Liver (tissue), 9 donors: ENCODE data around the gene C15orf62. TPM values are rescaled to one million over a fixed set of nuclear protein-coding genes. Genes with fewer than 3 reads are reported as not detected.

Experiments used
- DNase-seq: peaks from one replicate; pipeline ENCODE4 v3.0.0-alpha.2; 2017; ENCODE audit warnings: low spot score
- H3K27ac ChIP-seq, 2 donors: one replicate each; pipeline ENCODE4 v1.7.0; 2013; ENCODE audit warnings: inconsistent platforms in 2 of 2, low read length in 2 of 2, control low read depth in 1 of 2, low read depth in 1 of 2, mild to moderate bottlenecking in 1 of 2
- H3K27me3 ChIP-seq, 4 donors: one replicate each; pipeline versions ENCODE4 v1.6.1 to v1.7.0; 2013; ENCODE audit warnings: low read length in 3 of 4, inconsistent platforms in 1 of 4, mild to moderate bottlenecking in 1 of 4, moderate library complexity in 1 of 4; ENCODE audit not compliant: control insufficient read depth in 4 of 4, insufficient read depth in 4 of 4
- H3K36me3 ChIP-seq, 4 donors: one replicate each; pipeline versions ENCODE4 v1.6.1 to v1.7.0; 2013; ENCODE audit warnings: low read length in 3 of 4, mild to moderate bottlenecking in 3 of 4, low read depth in 1 of 4, moderate library complexity in 1 of 4; ENCODE audit not compliant: control insufficient read depth in 4 of 4, insufficient read depth in 3 of 4
- H3K4me1 ChIP-seq, 4 donors: one replicate each; pipeline versions ENCODE4 v1.6.1 to v1.7.0; 2013; ENCODE audit warnings: low read length in 3 of 4, mild to moderate bottlenecking in 3 of 4, moderate library complexity in 1 of 4; ENCODE audit not compliant: control insufficient read depth in 4 of 4, insufficient read depth in 4 of 4
- H3K4me3 ChIP-seq, 3 donors: one replicate each; pipeline versions ENCODE4 v1.6.1 to v1.7.0; 2013; ENCODE audit warnings: low read length in 3 of 3, control low read depth in 1 of 3, low read depth in 1 of 3, mild to moderate bottlenecking in 1 of 3
- H3K9ac ChIP-seq, 2 donors: one replicate each; pipeline ENCODE4 v1.7.0; 2013; ENCODE audit warnings: low read length in 2 of 2, mild to moderate bottlenecking in 2 of 2, moderate library complexity in 2 of 2, control low read depth in 1 of 2, low read depth in 1 of 2
- H3K9me3 ChIP-seq, 4 donors: one replicate each; pipeline versions ENCODE4 v1.6.1 to v1.7.0; 2013; ENCODE audit warnings: low read length in 3 of 4; ENCODE audit not compliant: control insufficient read depth in 4 of 4
- EGR1 ChIP-seq, 2 donors: IDR thresholded peaks; 2 replicates each; pipeline ENCODE4 v1.6.1; 2016 to 2018; ENCODE audit warnings: antibody characterized with exemption in 2 of 2, low read depth in 2 of 2
- FOXA1 ChIP-seq: IDR thresholded peaks from 2 replicates; pipeline ENCODE4 v1.6.1; 2016; ENCODE audit warnings: antibody characterized with exemption
- FOXA2 ChIP-seq: IDR thresholded peaks from 2 replicates; pipeline ENCODE4 v1.6.1; 2016; ENCODE audit warnings: antibody characterized with exemption
- GABPA ChIP-seq, 2 donors: IDR thresholded peaks in 1 of 2; conservative IDR thresholded peaks in 1 of 2; 2 replicates each; pipeline ENCODE4 v1.6.1; 2016; ENCODE audit warnings: antibody characterized with exemption in 2 of 2, mild to moderate bottlenecking in 1 of 2, moderate library complexity in 1 of 2
- HNF4A ChIP-seq, 2 donors: conservative IDR thresholded peaks; 2 replicates each; pipeline ENCODE4 v1.6.1; 2016; ENCODE audit warnings: antibody characterized with exemption in 2 of 2, mild to moderate bottlenecking in 2 of 2
- HNF4G ChIP-seq: IDR thresholded peaks from 2 replicates; pipeline ENCODE4 v1.6.1; 2016; ENCODE audit warnings: antibody characterized with exemption
- JUND ChIP-seq, 2 donors: IDR thresholded peaks; 2 replicates each; pipeline ENCODE4 v1.6.1; 2016; ENCODE audit warnings: antibody characterized with exemption in 2 of 2
- NR2F2 ChIP-seq: IDR thresholded peaks from 2 replicates; pipeline ENCODE4 v1.6.1; 2016; ENCODE audit warnings: antibody characterized with exemption
- RAD21 ChIP-seq, 2 donors: IDR thresholded peaks; 2 replicates each; pipeline ENCODE4 v1.6.1; 2016; ENCODE audit warnings: antibody characterized with exemption in 2 of 2, mild to moderate bottlenecking in 2 of 2
- RXRA ChIP-seq, 2 donors: IDR thresholded peaks; 2 replicates each; pipeline ENCODE4 v1.6.1; 2017 to 2018; ENCODE audit warnings: antibody characterized with exemption in 2 of 2, mild to moderate bottlenecking in 1 of 2
- SP1 ChIP-seq: IDR thresholded peaks from 2 replicates; pipeline ENCODE4 v1.6.1; 2018; ENCODE audit warnings: antibody characterized with exemption, mild to moderate bottlenecking
- TAF1 ChIP-seq: conservative IDR thresholded peaks from 2 replicates; pipeline ENCODE4 v1.6.1; 2016; ENCODE audit warnings: antibody characterized with exemption, mild to moderate bottlenecking
- YY1 ChIP-seq: IDR thresholded peaks from 2 replicates; pipeline ENCODE4 v1.6.1; 2016; ENCODE audit warnings: antibody characterized with exemption, mild to moderate bottlenecking
- WGBS: extraction: QIAGEN DNeasy Blood & Tissue Kit; methylation state at CpG from one replicate; pipeline ENCODE4 v1.1.7; 2013; 5-methylcytosine and 5-hydroxymethylcytosine counted together
- polyA plus RNA-seq, 2 donors: library from polyadenylated mRNA; stranded (reverse) in 1 of 2; unstranded in 1 of 2; fragments of 200-250 nt in 1 of 2; fragments of >200 nt in 1 of 2; fragmentation: Nextera tagmentation in 1 of 2; extraction: Ambion mirVana in 1 of 2; gene quantifications; one replicate each; pipeline versions ENCODE4 v1.2.1 to v1.2.3, GENCODE V29; 2013 to 2015
- total RNA-seq, 2 donors: library from RNA; depleted of rRNA; stranded (reverse); fragments of >200 nt; gene quantifications; one replicate each; pipeline ENCODE4 v1.2.3, GENCODE V29; 2014
- TF ChIP-seq, protein P1 (sequence below): IDR thresholded peaks from 2 replicates; pipeline ENCODE4 v1.6.1; 2016; ENCODE audit warnings: antibody characterized with exemption
- TF ChIP-seq, protein P2 (sequence below): IDR thresholded peaks from 2 replicates; pipeline ENCODE4 v1.6.1; 2016; ENCODE audit warnings: antibody characterized with exemption
- TF ChIP-seq, protein P3 (sequence below): IDR thresholded peaks from 2 replicates; pipeline ENCODE4 v1.6.1; 2016; ENCODE audit warnings: antibody characterized with exemption
- TF ChIP-seq, protein P4 (sequence below): fragments of 150-350 bp; IDR thresholded peaks from 2 replicates; pipeline ENCODE4 v1.5.1; 2017; ENCODE audit warnings: improper control_type of control experiment, low read depth, low read length; ENCODE audit not compliant: missing input control
- donor health status: healthy.
- donor health status: healthy.
- donor health status: healthy.
- donor health status: healthy.
- donor health status: healthy.

Gene C15orf62
- total and polyA plus RNA-seq, 4 donors, result 0.19 to 0.92 (median 0.59) TPM

DNA sequence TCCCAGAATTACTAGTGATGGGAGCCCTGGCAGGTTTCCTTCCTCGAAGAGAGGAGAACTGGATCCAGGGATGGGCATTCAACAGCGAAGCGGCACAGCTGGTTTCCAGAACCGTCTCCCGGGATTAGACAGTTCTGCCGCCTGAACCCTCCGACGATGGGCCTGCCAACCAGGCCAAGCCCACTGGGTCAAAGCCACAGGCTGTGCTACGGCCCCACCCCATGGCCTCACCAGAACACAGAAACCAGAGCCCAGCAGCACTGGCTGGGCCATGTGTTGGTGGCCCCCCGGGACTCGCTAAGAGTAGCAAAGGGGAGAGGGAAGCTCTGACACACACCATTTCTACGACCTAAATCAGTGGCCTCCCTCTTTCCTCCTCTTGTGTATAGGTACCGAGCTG lies 2.2 kb downstream of the C15orf62 start:
- no peak for TF ChIP-seq FOXA1
- no peak for DNase-seq
- Histone ChIP-seq H3K4me3 (no peak overlapping the region), H3K4me1 (peaks cover 4 to 61% (median 38%) of the 10 kb centered on the region in 4 donors), H3K27ac (peak overlapping the region; percentile 33 to 37), H3K9me3 (no peaks in the 10 kb centered on the region), H3K27me3 (no peaks in the 10 kb centered on the region), H3K9ac (no peak overlapping the region), H3K36me3 (peaks cover 0 to 33% (median 14%) of the 10 kb centered on the region in 4 donors)
- 95% methylated on average over 13 of the region's 13 CpGs for WGBS

DNA sequence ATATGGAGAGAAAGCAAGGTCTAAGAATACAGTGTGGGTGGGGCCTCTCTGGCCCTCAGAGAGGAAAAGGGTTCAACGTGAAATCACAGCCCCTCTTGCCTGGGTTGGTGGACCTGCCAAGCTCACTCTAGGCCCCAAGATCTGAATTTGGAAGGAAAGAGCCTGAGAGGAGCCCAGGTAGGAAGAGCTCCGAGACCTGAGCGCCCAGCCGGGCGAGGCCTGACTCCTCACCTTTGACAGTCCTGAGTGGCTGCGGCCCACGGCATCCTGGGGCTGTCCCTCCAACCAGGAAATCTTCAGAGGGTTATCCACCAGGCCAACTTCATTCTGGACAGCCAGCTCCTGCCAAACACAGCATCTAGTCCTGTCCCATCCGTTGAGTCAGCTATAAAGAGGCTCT lies 3.7 kb downstream of the C15orf62 start:
- no peak overlapping the region for H3K27ac ChIP-seq
- TF ChIP-seq EGR1 (IDR thresholded peaks at IDR 0.05; ENCODE audit: low read depth in 2 of 2) (no peak), SP1 (no peak), RXRA (IDR thresholded peaks at IDR 0.05) (no peak), JUND (IDR thresholded peaks at IDR 0.05) (no peak), FOXA2 (no peak), GABPA (IDR thresholded peaks at IDR 0.05 in 1 of 2, conservative IDR thresholded peaks at IDR 0.05 in 1 of 2) (no peak), NR2F2 (no peak), YY1 (no peak), HNF4A (conservative IDR thresholded peaks at IDR 0.05) (no peak), TAF1 (no peak)
- TF ChIP-seq, protein P1, sequence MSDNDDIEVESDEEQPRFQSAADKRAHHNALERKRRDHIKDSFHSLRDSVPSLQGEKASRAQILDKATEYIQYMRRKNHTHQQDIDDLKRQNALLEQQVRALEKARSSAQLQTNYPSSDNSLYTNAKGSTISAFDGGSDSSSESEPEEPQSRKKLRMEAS, result no peak
- TF ChIP-seq, protein P2, sequence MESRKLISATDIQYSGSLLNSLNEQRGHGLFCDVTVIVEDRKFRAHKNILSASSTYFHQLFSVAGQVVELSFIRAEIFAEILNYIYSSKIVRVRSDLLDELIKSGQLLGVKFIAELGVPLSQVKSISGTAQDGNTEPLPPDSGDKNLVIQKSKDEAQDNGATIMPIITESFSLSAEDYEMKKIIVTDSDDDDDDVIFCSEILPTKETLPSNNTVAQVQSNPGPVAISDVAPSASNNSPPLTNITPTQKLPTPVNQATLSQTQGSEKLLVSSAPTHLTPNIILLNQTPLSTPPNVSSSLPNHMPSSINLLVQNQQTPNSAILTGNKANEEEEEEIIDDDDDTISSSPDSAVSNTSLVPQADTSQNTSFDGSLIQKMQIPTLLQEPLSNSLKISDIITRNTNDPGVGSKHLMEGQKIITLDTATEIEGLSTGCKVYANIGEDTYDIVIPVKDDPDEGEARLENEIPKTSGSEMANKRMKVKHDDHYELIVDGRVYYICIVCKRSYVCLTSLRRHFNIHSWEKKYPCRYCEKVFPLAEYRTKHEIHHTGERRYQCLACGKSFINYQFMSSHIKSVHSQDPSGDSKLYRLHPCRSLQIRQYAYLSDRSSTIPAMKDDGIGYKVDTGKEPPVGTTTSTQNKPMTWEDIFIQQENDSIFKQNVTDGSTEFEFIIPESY, result no peak
- H3K4me1 ChIP-seq, result peaks cover 4 to 58% (median 40%) of the 10 kb centered on the region in 4 donors
- H3K9me3 ChIP-seq, result no peaks in the 10 kb centered on the region
- no peak overlapping the region for H3K9ac ChIP-seq
- peaks cover 1 to 21% (median 13%) of the 10 kb centered on the region in 4 donors for H3K36me3 ChIP-seq
- H3K27me3 ChIP-seq, result no peaks in the 10 kb centered on the region
- no peak for DNase-seq
- 91% methylated on average over 8 of the region's 8 CpGs for WGBS
- H3K4me3 ChIP-seq, result no peak overlapping the region

DNA sequence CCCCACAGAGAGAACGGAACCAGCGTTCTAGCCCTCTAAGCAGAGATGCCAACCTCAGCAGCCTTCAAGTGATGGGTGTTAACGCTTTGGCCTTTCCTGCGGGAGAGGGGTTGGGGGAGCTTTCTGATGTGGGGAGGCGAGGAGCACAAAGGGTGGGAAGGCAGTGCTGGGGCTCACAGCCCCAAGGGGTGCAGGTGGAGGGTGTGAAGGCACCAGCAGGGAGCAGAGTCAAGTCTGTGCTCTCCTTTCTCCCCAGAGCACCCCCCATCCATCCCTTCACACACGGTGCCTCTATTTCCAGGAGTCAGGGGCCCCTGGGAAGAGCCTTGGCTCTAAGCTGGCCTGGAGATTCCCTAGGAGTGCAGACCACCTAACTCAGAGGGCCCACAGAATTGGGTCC lies 4.1 kb downstream of the C15orf62 start:
- no peak overlapping the region for H3K4me3 ChIP-seq
- DNase-seq, result no peak
- no peaks in the 10 kb centered on the region for H3K27me3 ChIP-seq
- no peak overlapping the region for H3K9ac ChIP-seq
- H3K36me3 ChIP-seq, result peaks cover 1 to 24% (median 17%) of the 10 kb centered on the region in 4 donors
- 92% methylated on average over 6 of the region's 6 CpGs for WGBS
- peaks cover 4 to 54% (median 39%) of the 10 kb centered on the region in 4 donors for H3K4me1 ChIP-seq
- H3K9me3 ChIP-seq, result no peaks in the 10 kb centered on the region
- H3K27ac ChIP-seq, result no peak overlapping the region
- TF ChIP-seq FOXA1 (no peak), RAD21 (IDR thresholded peaks at IDR 0.05) (no peak), HNF4G (no peak), FOXA2 (no peak), GABPA (IDR thresholded peaks at IDR 0.05 in 1 of 2, conservative IDR thresholded peaks at IDR 0.05 in 1 of 2) (no peak), EGR1 (IDR thresholded peaks at IDR 0.05; ENCODE audit: low read depth in 2 of 2) (no peak), TAF1 (no peak), YY1 (no peak), NR2F2 (no peak), RXRA (IDR thresholded peaks at IDR 0.05) (no peak), HNF4A (conservative IDR thresholded peaks at IDR 0.05) (no peak), SP1 (no peak), JUND (IDR thresholded peaks at IDR 0.05) (no peak)
- TF ChIP-seq, protein P3, sequence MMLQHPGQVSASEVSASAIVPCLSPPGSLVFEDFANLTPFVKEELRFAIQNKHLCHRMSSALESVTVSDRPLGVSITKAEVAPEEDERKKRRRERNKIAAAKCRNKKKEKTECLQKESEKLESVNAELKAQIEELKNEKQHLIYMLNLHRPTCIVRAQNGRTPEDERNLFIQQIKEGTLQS, result no peak
- TF ChIP-seq, protein P2, result no peak
- TF ChIP-seq, protein P1, result no peak
- TF ChIP-seq, protein P4, sequence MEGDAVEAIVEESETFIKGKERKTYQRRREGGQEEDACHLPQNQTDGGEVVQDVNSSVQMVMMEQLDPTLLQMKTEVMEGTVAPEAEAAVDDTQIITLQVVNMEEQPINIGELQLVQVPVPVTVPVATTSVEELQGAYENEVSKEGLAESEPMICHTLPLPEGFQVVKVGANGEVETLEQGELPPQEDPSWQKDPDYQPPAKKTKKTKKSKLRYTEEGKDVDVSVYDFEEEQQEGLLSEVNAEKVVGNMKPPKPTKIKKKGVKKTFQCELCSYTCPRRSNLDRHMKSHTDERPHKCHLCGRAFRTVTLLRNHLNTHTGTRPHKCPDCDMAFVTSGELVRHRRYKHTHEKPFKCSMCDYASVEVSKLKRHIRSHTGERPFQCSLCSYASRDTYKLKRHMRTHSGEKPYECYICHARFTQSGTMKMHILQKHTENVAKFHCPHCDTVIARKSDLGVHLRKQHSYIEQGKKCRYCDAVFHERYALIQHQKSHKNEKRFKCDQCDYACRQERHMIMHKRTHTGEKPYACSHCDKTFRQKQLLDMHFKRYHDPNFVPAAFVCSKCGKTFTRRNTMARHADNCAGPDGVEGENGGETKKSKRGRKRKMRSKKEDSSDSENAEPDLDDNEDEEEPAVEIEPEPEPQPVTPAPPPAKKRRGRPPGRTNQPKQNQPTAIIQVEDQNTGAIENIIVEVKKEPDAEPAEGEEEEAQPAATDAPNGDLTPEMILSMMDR, result no peak
